Lung (tissue), 12 donors: ENCODE measurements around the gene PRSS27. TPM values are rescaled to one million over a fixed set of nuclear protein-coding genes. Genes with fewer than 3 reads are reported as not detected.

Experiments
- ATAC-seq: fragments of 200-7000 bp; cut with Tn5 transposase; one replicate; pipeline ENCODE4 v1.9.1; 2020; ENCODE audit warnings: moderate number of reproducible peaks; ENCODE audit not compliant: insufficient read depth, low FRiP score
- DNase-seq, 3 donors: peaks; one replicate each; pipeline ENCODE4 v3.0.0-alpha.2; 2013 to 2017
- H3K27ac ChIP-seq, 2 donors: one replicate each; pipeline ENCODE4 v1.5.1; 2013; ENCODE audit warnings: mild to moderate bottlenecking in 2 of 2, moderate library complexity in 2 of 2, control low read depth in 1 of 2, inconsistent platforms in 1 of 2, low read depth in 1 of 2, low read length in 1 of 2
- H3K27me3 ChIP-seq, 3 donors: one replicate each; pipeline ENCODE4 v1.5.1; 2013; ENCODE audit warnings: low read length in 2 of 3; ENCODE audit not compliant: control insufficient read depth in 3 of 3, insufficient read depth in 3 of 3
- H3K36me3 ChIP-seq, 4 donors: one replicate each; pipeline ENCODE4 v1.5.1; 2013; ENCODE audit warnings: low read length in 4 of 4, mild to moderate bottlenecking in 1 of 4, moderate library complexity in 1 of 4; ENCODE audit not compliant: control insufficient read depth in 4 of 4, insufficient read depth in 4 of 4
- H3K4me1 ChIP-seq, 5 donors: one replicate each; pipeline ENCODE4 v1.5.1; 2013; ENCODE audit warnings: low read length in 5 of 5, mild to moderate bottlenecking in 2 of 5, moderate library complexity in 1 of 5; ENCODE audit not compliant: control insufficient read depth in 5 of 5, insufficient read depth in 5 of 5
- H3K4me3 ChIP-seq: one replicate; pipeline ENCODE4 v1.5.1; 2013; ENCODE audit warnings: mild to moderate bottlenecking, control low read depth, moderate library complexity
- H3K9ac ChIP-seq, 2 donors: one replicate each; pipeline ENCODE4 v1.5.1; 2013; ENCODE audit warnings: low read length in 2 of 2, control low read depth in 1 of 2; ENCODE audit not compliant: insufficient read depth in 1 of 2
- H3K9me3 ChIP-seq, 4 donors: one replicate each; pipeline ENCODE4 v1.5.1; 2013; ENCODE audit warnings: low read length in 3 of 4, mild to moderate bottlenecking in 1 of 4, moderate library complexity in 1 of 4; ENCODE audit not compliant: control insufficient read depth in 4 of 4, insufficient read depth in 3 of 4
- CTCF ChIP-seq: IDR thresholded peaks from 2 replicates; pipeline ENCODE4 v1.5.1; 2012; ENCODE audit warnings: mild to moderate bottlenecking; ENCODE audit errors: control extremely low read depth, extremely low read depth
- WGBS, 2 donors: extraction: QIAGEN DNeasy Blood & Tissue Kit; methylation state at CpG; one replicate each; pipeline ENCODE4 v1.1.7; 2013; 5-methylcytosine and 5-hydroxymethylcytosine counted together
- polyA plus RNA-seq, 2 donors: library from polyadenylated mRNA; stranded (reverse); fragments of 200-250 nt; gene quantifications; one replicate each; pipeline ENCODE4 v1.2.1, GENCODE V29; 2013
- total RNA-seq, 2 donors: library from RNA; depleted of rRNA in 1 of 2; stranded (reverse); fragments of >200 nt in 1 of 2; gene quantifications; one replicate each; pipeline ENCODE4 v1.2.1, GENCODE V29; 2014 to 2021
- donor health status: control.
- donor health status: control.
- donor health status: Bipolar disorder and iron deficiency.
- donor health status: healthy.
- donor health status: DM: yes; HTN: yes; CAD: no.

Gene PRSS27
- total and polyA plus RNA-seq, 4 donors = 1.1 to 2.5 (median 2.1) TPM

GRCh38 chr16:2712546-2712945, 7.5 kb downstream of the PRSS27 start:
- Histone ChIP-seq H3K4me1 (peaks cover 0 to 3% (median 0%) of the 10 kb centered on the region in 5 donors), H3K27me3 (no peaks in the 10 kb centered on the region), H3K4me3 (no peak overlapping the region), H3K9ac (no peak overlapping the region), H3K27ac (no peak overlapping the region), H3K9me3 (no peaks in the 10 kb centered on the region), H3K36me3 (peaks cover 2 to 25% (median 5%) of the 10 kb centered on the region in 4 donors)
- no peak for TF ChIP-seq CTCF
- DNase-seq (no peak), ATAC-seq (no peak)
- 84 to 88% methylated on average over 21 of the region's 21 CpGs for WGBS, 2 donors

- H3K9ac ChIP-seq = no peak overlapping the region
- H3K36me3 ChIP-seq = peaks cover 2 to 30% (median 8%) of the 10 kb centered on the region in 4 donors
- H3K4me3 ChIP-seq = no peak overlapping the region
- ATAC-seq (no peak), DNase-seq (no peak)
- H3K4me1 ChIP-seq = peaks cover 0 to 3% (median 0%) of the 10 kb centered on the region in 5 donors
- no peaks in the 10 kb centered on the region for H3K27me3 ChIP-seq
- no peak overlapping the region for H3K27ac ChIP-seq
- WGBS, 2 donors = 77 to 83% methylated on average over 14 of the region's 14 CpGs
- TF ChIP-seq CTCF = no peak
- H3K9me3 ChIP-seq = no peaks in the 10 kb centered on the region
Observed at GRCh38 chr16:2712063-2712441, 8.0 kb downstream of the PRSS27 start.

- Histone ChIP-seq H3K4me3 (no peak overlapping the region), H3K9me3 (no peaks in the 10 kb centered on the region), H3K4me1 (peaks cover 0 to 3% (median 0%) of the 10 kb centered on the region in 5 donors), H3K36me3 (peaks cover 2 to 33% (median 8%) of the 10 kb centered on the region in 4 donors), H3K27ac (no peak overlapping the region), H3K27me3 (no peaks in the 10 kb centered on the region), H3K9ac (no peak overlapping the region)
- ATAC-seq (no peak), DNase-seq (no peak)
- no peak for TF ChIP-seq CTCF
- WGBS, 2 donors = 66 to 73% methylated on average over 22 of the region's 22 CpGs
Observed at GRCh38 chr16:2711370-2712062, 8.5 kb downstream of the PRSS27 start.
